HCT116 (cell line): ENCODE measurements around the gene LRIG1. TPM values are rescaled to one million over a fixed set of nuclear protein-coding genes. Genes with fewer than 3 reads are reported as not detected.
"Not testable (repeated sequence)": the region's sequence is repeated elsewhere in the genome, so short reads cannot be mapped to it uniquely, and the experiment has no call there.

Source experiments
- ATAC-seq: fragments of 200-7000 bp; cut with Tn5 transposase; 2 replicates; pipeline ENCODE4 v1.9.1; 2020; ENCODE audit warnings: mild to moderate bottlenecking, moderate library complexity
- BruUV-seq: library from RNA; stranded (reverse); fragments of 400-500 nt; replicated peaks from 2 replicates; lab custom pipeline; 2021; lab: Mats Ljungman, UMichigan
- CTCF ChIA-PET: fragments of 300-600 bp; sonication (Branson Sonifier 250); formaldehyde crosslinking; loops from one replicate; lab custom pipeline; 2021; ENCODE audit warnings: antibody characterized with exemption; lab: Charles Lee
- POLR2A ChIA-PET: fragments of 300-600, 350-600 bp; sonication (Branson Sonifier 250); formaldehyde crosslinking; loops from one replicate; lab custom pipeline; 2021; ENCODE audit warnings: antibody characterized with exemption; lab: Charles Lee
- RAD21 ChIA-PET, 2 experiments: fragments of 300-600 bp; sonication (Branson Sonifier 250); formaldehyde crosslinking; loops; one replicate each; lab custom pipeline; 2023; ENCODE audit warnings: low total read pairs in 2 of 2; ENCODE audit not compliant: uncharacterized antibody in 2 of 2, unreplicated experiment in 2 of 2, low non-redundant PET in 1 of 2; lab: Charles Lee
- DNase-seq: peaks from one replicate; pipeline ENCODE4 v3.0.0-alpha.2; 2010; ENCODE audit warnings: low read depth, low spot score
- H2AFZ ChIP-seq: fragments of 200-600 bp; shearing (Covaris generic), sonication (generic); 2 replicates; pipeline ENCODE4 v1.6.1; 2017; ENCODE audit warnings: low read depth, mixed run types, mixed read lengths, antibody characterized with exemption, low read length; ENCODE audit not compliant: poor library complexity, severe bottlenecking
- H3K27ac ChIP-seq: 2 replicates; pipeline ENCODE4 v1.5.1; 2012; ENCODE audit warnings: low read depth, low read length
- H3K27me3 ChIP-seq: fragments of 200-600 bp; sonication (generic); 2 replicates; pipeline ENCODE4 v1.6.1; 2016; ENCODE audit warnings: mixed run types, low read length, mixed read lengths; ENCODE audit not compliant: insufficient read depth
- H3K36me3 ChIP-seq, 2 experiments: fragments of 200-500 bp in 1 of 2; fragments of 200-600 bp in 1 of 2; sonication (Bioruptor generic) in 1 of 2; sonication (generic) in 1 of 2; 2 replicates each; pipeline versions ENCODE4 v1.5.1 to v1.6.1; 2014 to 2016; ENCODE audit warnings: low read length in 2 of 2, inconsistent platforms in 1 of 2, mixed read lengths in 1 of 2, mixed run types in 1 of 2; ENCODE audit not compliant: insufficient read depth in 2 of 2, control insufficient read depth in 1 of 2
- H3K4me1 ChIP-seq, 2 experiments: fragments of 200-600 bp in 1 of 2; sonication (generic) in 1 of 2; 2 replicates each; pipeline versions ENCODE4 v1.5.1 to v1.6.1; 2012 to 2017; ENCODE audit warnings: low read length in 2 of 2, inconsistent platforms in 1 of 2, mild to moderate bottlenecking in 1 of 2, mixed read lengths in 1 of 2, mixed run types in 1 of 2, moderate library complexity in 1 of 2; ENCODE audit not compliant: insufficient read depth in 2 of 2, control insufficient read depth in 1 of 2
- H3K4me2 ChIP-seq: fragments of 200-600 bp; sonication (generic); 2 replicates; pipeline ENCODE4 v1.6.1; 2017; ENCODE audit warnings: mixed run types, low read length, mixed read lengths
- H3K4me3 ChIP-seq, 2 experiments: fragments of 200-600 bp in 1 of 2; sonication (generic) in 1 of 2; replicated peaks in 1 of 2; 2 replicates each; pipeline ENCODE4 v1.5.1; 2011 to 2016; ENCODE audit warnings: low read length in 2 of 2, control low read depth in 1 of 2, low read depth in 1 of 2, mild to moderate bottlenecking in 1 of 2, mixed read lengths in 1 of 2, mixed run types in 1 of 2
- H3K79me2 ChIP-seq: fragments of 200-600 bp; sonication (generic); 2 replicates; pipeline ENCODE4 v1.6.1; 2017; ENCODE audit warnings: mild to moderate bottlenecking, mixed run types, low read length, moderate library complexity, mixed read lengths; ENCODE audit not compliant: insufficient read depth
- H3K9ac ChIP-seq: fragments of 200-600 bp; sonication (generic); 2 replicates; pipeline ENCODE4 v1.6.1; 2016; ENCODE audit warnings: low read length, mixed read lengths
- H3K9me2 ChIP-seq: fragments of 200-600 bp; sonication (generic), shearing (Covaris generic); 2 replicates; pipeline ENCODE4 v1.6.1; 2017; ENCODE audit warnings: mixed run types, mild to moderate bottlenecking, moderate library complexity; ENCODE audit not compliant: insufficient read depth
- H3K9me3 ChIP-seq, 2 experiments: fragments of 200-500 bp in 1 of 2; fragments of 200-600 bp in 1 of 2; sonication (Bioruptor generic) in 1 of 2; sonication (generic) in 1 of 2; 2 replicates each; pipeline ENCODE4 v1.6.1; 2014 to 2017; ENCODE audit warnings: low read length in 2 of 2, mixed read lengths in 2 of 2, inconsistent platforms in 1 of 2, low read depth in 1 of 2, mild to moderate bottlenecking in 1 of 2, mixed run types in 1 of 2, moderate library complexity in 1 of 2; ENCODE audit not compliant: control insufficient read depth in 1 of 2, insufficient read depth in 1 of 2
- H4K20me1 ChIP-seq: fragments of 200-600 bp; sonication (generic), shearing (Covaris generic); 2 replicates; pipeline ENCODE4 v1.6.1; 2017; ENCODE audit warnings: mixed run types, mild to moderate bottlenecking, moderate library complexity; ENCODE audit not compliant: insufficient read depth
- CEBPB ChIP-seq: IDR thresholded peaks from 2 replicates; pipeline ENCODE4 v1.6.1; 2012; ENCODE audit warnings: low read depth
- EGR1 ChIP-seq: IDR thresholded peaks from 2 replicates; pipeline ENCODE4 v1.6.1; 2012; ENCODE audit warnings: low read depth
- EZH2 ChIP-seq: fragments of 200-600 bp; sonication (generic); IDR thresholded peaks from 2 replicates; pipeline ENCODE4 v1.6.1; 2017; ENCODE audit warnings: antibody characterized with exemption, mixed run types
- EZH2phosphoT487 ChIP-seq: fragments of 200-600 bp; IDR thresholded peaks from 2 replicates; pipeline ENCODE4 v1.6.1; 2018; ENCODE audit warnings: antibody characterized with exemption, borderline replicate concordance
- JUND ChIP-seq: IDR thresholded peaks from 2 replicates; pipeline ENCODE4 v1.6.1; 2012
- MAX ChIP-seq: IDR thresholded peaks from 2 replicates; pipeline ENCODE4 v1.6.1; 2012
- RAD21 ChIP-seq: IDR thresholded peaks from 2 replicates; pipeline ENCODE4 v1.6.1; 2012; ENCODE audit warnings: low read depth, mild to moderate bottlenecking
- SP1 ChIP-seq: IDR thresholded peaks from 2 replicates; pipeline ENCODE4 v1.6.1; 2012; ENCODE audit warnings: low read depth
- SRF ChIP-seq: IDR thresholded peaks from 2 replicates; pipeline ENCODE4 v1.6.1; 2012; ENCODE audit warnings: low read depth
- ZBTB33 ChIP-seq: IDR thresholded peaks from 2 replicates; pipeline ENCODE4 v1.6.1; 2011; ENCODE audit warnings: mild to moderate bottlenecking, low read length, moderate library complexity; ENCODE audit not compliant: insufficient replicate concordance; ENCODE audit errors: extremely low read depth
- ZNF274 ChIP-seq: fragments of 200-500 bp; sonication (Bioruptor generic); IDR thresholded peaks from 2 replicates; pipeline ENCODE4 v1.6.1; 2014; ENCODE audit warnings: mild to moderate bottlenecking, low read depth, low read length, inconsistent platforms
- intact Hi-C: fragments of 100-400 bp; cut with micrococcal nuclease; formaldehyde crosslinking; loops from 2 replicates; pipeline ENCODE4 v1.10.0; 2022
- total RNA-seq: library from RNA; stranded (reverse); gene quantifications from one replicate; pipeline ENCODE4 v1.2.1, GENCODE V29; 2021; ENCODE audit not compliant: unreplicated experiment

The LRIG1 gene
- total RNA-seq, 1 experiment from 2014 or later: 3.1 TPM

- H3K27me3 ChIP-seq, POLR2A ChIA-PET, H3K9me3 ChIP-seq, ATAC-seq, intact Hi-C loops, H3K4me1 ChIP-seq, DNase-seq, H3K4me3 ChIP-seq, H2AFZ ChIP-seq, H3K79me2 ChIP-seq, H3K9me2 ChIP-seq, CTCF ChIA-PET, RAD21 ChIA-PET, H3K9ac ChIP-seq, H3K36me3 ChIP-seq, H3K27ac ChIP-seq, BruUV-seq, H4K20me1 ChIP-seq, H3K4me2 ChIP-seq: not testable (repeated sequence)
These were observed 78.9 kb downstream of the LRIG1 start for GRCh38 chr3:66421893-66422292.

DNA sequence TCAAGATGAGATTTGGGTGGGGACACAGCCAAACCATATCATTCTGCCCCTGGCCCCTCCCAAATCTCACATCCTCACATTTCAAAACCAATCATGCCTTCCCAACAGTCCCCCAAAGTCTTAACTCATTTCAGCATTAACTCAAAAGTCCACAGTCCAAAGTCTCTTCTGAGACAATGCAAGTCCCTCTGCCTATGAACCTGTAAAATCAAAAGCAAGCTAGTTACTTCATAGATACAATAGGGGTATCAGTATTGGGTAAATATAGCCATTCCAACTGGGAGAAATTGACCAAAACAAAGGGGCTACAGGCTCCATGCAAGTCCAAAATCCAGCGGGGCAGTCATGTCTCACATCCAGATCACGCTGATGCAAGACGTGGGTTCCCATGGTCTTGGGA, 79.7 kb downstream of the LRIG1 start:
- H2AFZ ChIP-seq, H3K27ac ChIP-seq, CTCF ChIA-PET, H3K9me2 ChIP-seq, ATAC-seq, H3K36me3 ChIP-seq, H3K9ac ChIP-seq, POLR2A ChIA-PET, H3K4me2 ChIP-seq, DNase-seq, H3K4me1 ChIP-seq, H3K9me3 ChIP-seq, intact Hi-C loops, H4K20me1 ChIP-seq, H3K4me3 ChIP-seq, RAD21 ChIA-PET, BruUV-seq, H3K79me2 ChIP-seq, H3K27me3 ChIP-seq: not testable (repeated sequence)

DNA sequence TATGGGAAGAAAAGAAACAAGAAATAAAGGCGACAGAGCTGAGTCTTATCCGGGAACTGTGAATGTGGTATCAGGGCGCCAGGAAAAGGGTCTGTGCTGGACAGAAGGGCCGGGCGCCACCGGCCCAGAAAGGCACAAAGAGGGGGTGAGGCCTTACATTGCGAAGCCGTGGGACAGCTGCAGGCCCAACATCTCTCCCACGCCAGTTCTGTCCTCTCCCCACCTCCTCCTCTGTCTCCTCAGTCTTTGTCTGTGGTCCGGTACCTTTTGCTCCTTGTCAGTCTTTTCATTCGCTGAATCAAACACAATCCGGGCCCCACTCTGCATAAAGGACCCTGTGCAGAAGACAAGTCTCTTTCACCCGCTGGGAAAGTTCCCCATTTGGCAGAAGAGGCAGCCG, 81.8 kb downstream of the LRIG1 start:
- no peaks in the 10 kb centered on the region for H3K79me2 ChIP-seq
- no peak overlapping the region for H2AFZ ChIP-seq
- CTCF ChIA-PET: no interaction called here
- no peak for ATAC-seq
- no peak overlapping the region for H3K9ac ChIP-seq
- H3K9me3 ChIP-seq: no peaks in the 10 kb centered on the region
- H3K4me3 ChIP-seq: no peak overlapping the region
- H3K4me1 ChIP-seq: no peaks in the 10 kb centered on the region
- H3K36me3 ChIP-seq: no peaks in the 10 kb centered on the region
- no TSS peak for BruUV-seq
- TF ChIP-seq MAX: no peak
- TF ChIP-seq CEBPB: no peak
- no peak for TF ChIP-seq ZNF274
- TF ChIP-seq EZH2phosphoT487: no peak
- TF ChIP-seq JUND: no peak
- no peak for TF ChIP-seq EZH2
- TF ChIP-seq SP1: no peak
- TF ChIP-seq EGR1: no peak
- no peak for TF ChIP-seq SRF
- TF ChIP-seq RAD21: no peak
- no peak for TF ChIP-seq ZBTB33
- H4K20me1 ChIP-seq: no peaks in the 10 kb centered on the region
- intact Hi-C loops: no loop called here
- POLR2A ChIA-PET: no interaction called here
- no peak overlapping the region for H3K27ac ChIP-seq
- no peak for DNase-seq
- no peak overlapping the region for H3K4me2 ChIP-seq
- no peaks in the 10 kb centered on the region for H3K27me3 ChIP-seq
- RAD21 ChIA-PET: no interaction called here
- H3K9me2 ChIP-seq: no peaks in the 10 kb centered on the region
